ENCODE measurements around the gene HPGDS. TPM values are rescaled to one million over a fixed set of nuclear protein-coding genes. Genes with fewer than 3 reads are reported as not detected.

The HPGDS gene
- total RNA-seq, 2 donors from 2014 or later: not detected

GRCh38 chr4:94351319-94351718, 8.7 kb upstream of the HPGDS start:
- 100% methylated on average over 1 of the region's 1 CpG; no CpG with 5 or more reads in 1 of the 2 experiments for WGBS, 2 experiments (ENCODE audit: insufficient coverage in 1 of 2, insufficient read length in 1 of 2)

GRCh38 chr4:94350095-94350494, 7.5 kb upstream of the HPGDS start:
- Mint-ChIP-seq H3K27me3 (ENCODE audit: insufficient read depth) (no peaks in the 10 kb centered on the region), H3K4me3 (no peak overlapping the region), H3K9me3 (no peaks in the 10 kb centered on the region), H3K4me1 (peaks cover 13% of the 10 kb centered on the region), H3K27ac (no peak overlapping the region), H3K36me3 (ENCODE audit: low read depth) (no peaks in the 10 kb centered on the region)
- TF ChIP-seq CTCF (conservative IDR thresholded peaks at IDR 0.05): no peak
- H3K9me3 ChIP-seq (ENCODE audit: control insufficient read depth, low read length): no peaks in the 10 kb centered on the region
- DNase-seq: no peak
- H3K9ac ChIP-seq (ENCODE audit: extremely low read depth, low read length, poor library complexity, severe bottlenecking): no peak overlapping the region
- 86 to 88% methylated on average over 8 of the region's 8 CpGs for WGBS, 2 experiments (ENCODE audit: insufficient coverage in 1 of 2, insufficient read length in 1 of 2)
- H3K36me3 ChIP-seq (ENCODE audit: control insufficient read depth, insufficient read depth, low read length): no peaks in the 10 kb centered on the region
- no peak overlapping the region for H3K4me3 ChIP-seq (ENCODE audit: low read length)
- no peak overlapping the region for H3K27ac ChIP-seq (ENCODE audit: low read depth, low read length)
- peaks cover 5% of the 10 kb centered on the region for H3K4me1 ChIP-seq (ENCODE audit: control insufficient read depth, insufficient read depth, low read length)
- no peaks in the 10 kb centered on the region for H3K27me3 ChIP-seq (ENCODE audit: control insufficient read depth, insufficient read depth, low read length, poor library complexity, severe bottlenecking)

More at GRCh38 chr4:94351319-94351718, 8.7 kb upstream of the HPGDS start:
- Mint-ChIP-seq H3K9me3 (no peaks in the 10 kb centered on the region), H3K36me3 (ENCODE audit: low read depth) (no peaks in the 10 kb centered on the region), H3K4me1 (peaks cover 13% of the 10 kb centered on the region), H3K27me3 (ENCODE audit: insufficient read depth) (no peaks in the 10 kb centered on the region), H3K27ac (no peak overlapping the region), H3K4me3 (no peak overlapping the region)
- Histone ChIP-seq H3K27me3 (ENCODE audit: control insufficient read depth, insufficient read depth, low read length, poor library complexity, severe bottlenecking) (no peaks in the 10 kb centered on the region), H3K36me3 (ENCODE audit: control insufficient read depth, insufficient read depth, low read length) (no peaks in the 10 kb centered on the region), H3K4me1 (ENCODE audit: control insufficient read depth, insufficient read depth, low read length) (peaks cover 5% of the 10 kb centered on the region), H3K27ac (ENCODE audit: low read depth, low read length) (no peak overlapping the region), H3K9ac (ENCODE audit: extremely low read depth, low read length, poor library complexity, severe bottlenecking) (no peak overlapping the region), H3K4me3 (ENCODE audit: low read length) (no peak overlapping the region), H3K9me3 (ENCODE audit: control insufficient read depth, low read length) (no peaks in the 10 kb centered on the region)
- no peak for DNase-seq
- TF ChIP-seq CTCF (conservative IDR thresholded peaks at IDR 0.05): no peak

- Histone ChIP-seq H3K4me3 (ENCODE audit: low read length) (no peak overlapping the region), H3K27me3 (ENCODE audit: control insufficient read depth, insufficient read depth, low read length, poor library complexity, severe bottlenecking) (no peaks in the 10 kb centered on the region), H3K4me1 (ENCODE audit: control insufficient read depth, insufficient read depth, low read length) (peaks cover 5% of the 10 kb centered on the region), H3K27ac (ENCODE audit: low read depth, low read length) (no peak overlapping the region), H3K9ac (ENCODE audit: extremely low read depth, low read length, poor library complexity, severe bottlenecking) (no peak overlapping the region), H3K9me3 (ENCODE audit: control insufficient read depth, low read length) (no peaks in the 10 kb centered on the region), H3K36me3 (ENCODE audit: control insufficient read depth, insufficient read depth, low read length) (no peaks in the 10 kb centered on the region)
- no peak for TF ChIP-seq CTCF (conservative IDR thresholded peaks at IDR 0.05)
- no peaks in the 10 kb centered on the region for H3K36me3 Mint-ChIP-seq (ENCODE audit: low read depth)
- peaks cover 11% of the 10 kb centered on the region for H3K4me1 Mint-ChIP-seq
- no peaks in the 10 kb centered on the region for H3K27me3 Mint-ChIP-seq (ENCODE audit: insufficient read depth)
- H3K9me3 Mint-ChIP-seq: no peaks in the 10 kb centered on the region
- no peak overlapping the region for H3K4me3 Mint-ChIP-seq
- WGBS, 2 experiments (ENCODE audit: insufficient coverage in 1 of 2, insufficient read length in 1 of 2): 100% methylated on average over 1 of the region's 1 CpG
- DNase-seq: no peak
- H3K27ac Mint-ChIP-seq: no peak overlapping the region
Observed at GRCh38 chr4:94349193-94349592, 6.6 kb upstream of the HPGDS start.

Data from endodermal cell (in vitro differentiated cells).